K562 (cell line): ENCODE data around the gene LSR. TPM values are rescaled to one million over a fixed set of nuclear protein-coding genes. Genes with fewer than 3 reads are reported as not detected.

Experiments
- ARID3B ChIP-seq: fragments of 250-450 bp; sonication (Bioruptor Pico); IDR thresholded peaks from 2 replicates; pipeline ENCODE4 v1.4.0; 2020; ENCODE audit warnings: borderline replicate concordance
- ATF6 ChIP-seq: sonication (generic); formaldehyde crosslinking; IDR thresholded peaks from 2 replicates; pipeline ENCODE4 v1.4.0; 2020; ENCODE audit warnings: mild to moderate bottlenecking, missing genetic modification reagents
- CC2D1A ChIP-seq: fragments of 450-650 bp; IDR thresholded peaks from 2 replicates; pipeline ENCODE4 v1.6.1; 2017; ENCODE audit warnings: mild to moderate bottlenecking
- ETS1 ChIP-seq: conservative IDR thresholded peaks from 2 replicates; pipeline ENCODE4 v1.6.1; 2011; ENCODE audit warnings: low read depth, mild to moderate bottlenecking, low read length; ENCODE audit not compliant: control insufficient read depth
- FOXK2 ChIP-seq, 2 experiments: fragments of 450-650 bp; IDR thresholded peaks in 1 of 2; conservative IDR thresholded peaks in 1 of 2; 2 replicates each; pipeline ENCODE4 v1.6.1; 2016; ENCODE audit warnings: low read depth in 2 of 2, mild to moderate bottlenecking in 1 of 2
- FOXM1 ChIP-seq, 2 experiments: fragments of 450-650 bp in 1 of 2; sonication (generic) in 1 of 2; formaldehyde crosslinking in 1 of 2; IDR thresholded peaks; 2 replicates each; pipeline versions ENCODE4 v1.6.1 to v1.9.0; 2017 to 2022; ENCODE audit warnings: low read depth in 2 of 2, mild to moderate bottlenecking in 2 of 2, missing genetic modification reagents in 1 of 2, moderate library complexity in 1 of 2
- HDAC6 ChIP-seq: IDR thresholded peaks from 2 replicates; pipeline ENCODE4 v1.6.1; 2012; ENCODE audit warnings: low read depth, mild to moderate bottlenecking, control low read depth, inconsistent platforms, low read length, moderate library complexity
- HNRNPL ChIP-seq: fragments of 200-400 bp; formaldehyde crosslinking; IDR thresholded peaks from 2 replicates; pipeline ENCODE4 v1.6.1; 2017; ENCODE audit warnings: low read depth, mild to moderate bottlenecking, low read length
- MTF1 ChIP-seq: fragments of 250-450 bp; sonication (Bioruptor Pico); IDR thresholded peaks from 2 replicates; pipeline ENCODE4 v1.9.0; 2021; ENCODE audit warnings: moderate library complexity, mild to moderate bottlenecking, inconsistent platforms, borderline replicate concordance
- NELFE ChIP-seq: IDR thresholded peaks from 2 replicates; pipeline ENCODE4 v1.6.1; 2011; ENCODE audit warnings: mild to moderate bottlenecking; ENCODE audit not compliant: insufficient read depth, insufficient read length
- NRF1 ChIP-seq, 2 experiments: fragments of 450-650 bp; IDR thresholded peaks in 1 of 2; conservative IDR thresholded peaks in 1 of 2; 2 replicates each; pipeline ENCODE4 v1.6.1; 2014; ENCODE audit warnings: mild to moderate bottlenecking in 2 of 2
- PRPF4 ChIP-seq: fragments of 200-400 bp; formaldehyde crosslinking; IDR thresholded peaks from one replicate; pipeline ENCODE4 v1.6.1; 2017; ENCODE audit warnings: low read length, low read depth, mild to moderate bottlenecking; ENCODE audit not compliant: insufficient read depth, poor library complexity, severe bottlenecking
- RBFOX2 ChIP-seq: fragments of 200-400 bp; formaldehyde crosslinking; IDR thresholded peaks from 2 replicates; pipeline ENCODE4 v1.6.1; 2017; ENCODE audit warnings: low read depth, mild to moderate bottlenecking, low read length, moderate library complexity
- TAF1 ChIP-seq: IDR thresholded peaks from 2 replicates; pipeline ENCODE4 v1.6.1; 2011; ENCODE audit warnings: mild to moderate bottlenecking, low read length, moderate library complexity; ENCODE audit not compliant: insufficient read depth, control insufficient read depth, severe bottlenecking; ENCODE audit errors: extremely low read depth
- TCF3 ChIP-seq: sonication (generic); formaldehyde crosslinking; IDR thresholded peaks from 2 replicates; pipeline ENCODE4 v1.4.0; 2020; ENCODE audit warnings: mild to moderate bottlenecking, missing genetic modification reagents
- ZBED1 ChIP-seq: IDR thresholded peaks from 2 replicates; pipeline ENCODE4 v1.6.1; 2014
- ZKSCAN1 ChIP-seq: fragments of 150-350 bp; IDR thresholded peaks from 2 replicates; pipeline ENCODE4 v1.6.1; 2016; ENCODE audit warnings: low read depth, low read length
- ZMIZ1 ChIP-seq, 2 experiments: fragments of 150-350 bp in 1 of 2; IDR thresholded peaks; 2 replicates each; pipeline ENCODE4 v1.6.1; 2012 to 2016; ENCODE audit warnings: low read depth in 2 of 2, low read length in 2 of 2, mild to moderate bottlenecking in 1 of 2, moderate library complexity in 1 of 2
- ZNF561 ChIP-seq: fragments of 450-650 bp; formaldehyde crosslinking; conservative IDR thresholded peaks from 2 replicates; pipeline ENCODE4 v1.4.0; 2020; ENCODE audit warnings: mild to moderate bottlenecking, moderate library complexity
- polyA plus RNA-seq, 8 experiments: library from polyadenylated mRNA; depleted of rRNA in 4 of 8; stranded (reverse) in 5 of 8; unstranded in 3 of 8; fragments of >200 nt; fragmentation: Nextera tagmentation in 2 of 8; fragmentation: Illumina TruSeq in 1 of 8; extraction: Ambion mirVana in 2 of 8; extraction: Trizol in 1 of 8; gene quantifications; 2 replicates each; pipeline versions ENCODE4 v1.2.1 to v1.2.3, GENCODE V29; 2011 to 2014; ENCODE audit warnings: inconsistent platforms in 1 of 8, missing spikeins in 1 of 8
- total RNA-seq, 7 experiments: library from RNA; depleted of rRNA in 6 of 7; stranded (reverse); fragments of >200 nt in 6 of 7; fragmentation: Illumina TruSeq in 2 of 7; extraction: Trizol in 2 of 7; gene quantifications; 2 replicates each; pipeline versions ENCODE4 v1.2.1 to v1.2.3, GENCODE V29; 2011 to 2021; ENCODE audit warnings: low replicate concordance in 1 of 7

LSR gene
- total and polyA plus RNA-seq, 9 of the 15 experiments (the other 6 are each of a cell fraction or from before 2014, with no cell fraction given): 0.44 to 87.9 (median 28.0) TPM

- TF ChIP-seq NRF1 (conservative IDR thresholded peaks at IDR 0.05 in 1 of 2, IDR thresholded peaks at IDR 0.05 in 1 of 2) (peak; percentile 35 to 48; a peak in 2 of 4 replicates), ZMIZ1 (IDR thresholded peaks at IDR 0.05; ENCODE audit: low read depth in 2 of 2, low read length in 2 of 2) (peak in 1 of 2 experiments; percentile 88; a peak in 2 of 4 replicates), NELFE (no peak), TAF1 (no peak), FOXK2 (conservative IDR thresholded peaks at IDR 0.05 in 1 of 2, IDR thresholded peaks at IDR 0.05 in 1 of 2; ENCODE audit: low read depth in 2 of 2) (peak in 1 of 2 experiments; percentile 44; a peak in 1 of 4 replicates), CC2D1A (peak; percentile 93), HNRNPL (no peak), ZBED1 (no peak), MTF1 (CRISPR knock-in tag) (no peak), ARID3B (CRISPR knock-in tag) (peak; percentile 23; the same call in 1 of the 2 replicates), FOXM1 (IDR thresholded peaks at IDR 0.05; ENCODE audit: low read depth) (peak; percentile 96), FOXM1 (CRISPR knock-in tag; IDR thresholded peaks at IDR 0.05; ENCODE audit: low read depth) (no peak), PRPF4 (no peak), ZNF561 (CRISPR knock-in tag) (no peak), TCF3 (CRISPR knock-in tag) (peak; percentile 96), RBFOX2 (no peak), ATF6 (CRISPR knock-in tag) (no peak), ZKSCAN1 (no peak), ETS1 (no peak), HDAC6 (no peak)
These were observed 28.4 kb upstream of the LSR start (continued) for GRCh38 chr19:35220315-35220921.
